Breast epithelium (tissue), 3 donors: Measurements from ENCODE around the gene FOXRED1.

Experiments used
- POLR2A ChIP-seq: fragments of 450-650 bp; IDR thresholded peaks from one replicate; pipeline ENCODE4 v1.6.1; 2016; ENCODE audit warnings: antibody characterized with exemption, mild to moderate bottlenecking, moderate library complexity
- POLR2AphosphoS5 ChIP-seq, 3 donors: sonication (generic); formaldehyde crosslinking; IDR thresholded peaks; one replicate each; pipeline ENCODE4 v1.6.1; 2017; ENCODE audit warnings: antibody characterized with exemption in 3 of 3
- TF ChIP-seq, protein P1 (sequence below), 3 donors: fragments of 450-650 bp; IDR thresholded peaks; one replicate each; pipeline ENCODE4 v1.5.1; 2016 to 2017; ENCODE audit warnings: antibody characterized with exemption in 3 of 3, mild to moderate bottlenecking in 3 of 3, moderate library complexity in 3 of 3

GRCh38 chr11:126307706-126308105 is 38.8 kb downstream of the FOXRED1 start:
- TF ChIP-seq, protein P1, sequence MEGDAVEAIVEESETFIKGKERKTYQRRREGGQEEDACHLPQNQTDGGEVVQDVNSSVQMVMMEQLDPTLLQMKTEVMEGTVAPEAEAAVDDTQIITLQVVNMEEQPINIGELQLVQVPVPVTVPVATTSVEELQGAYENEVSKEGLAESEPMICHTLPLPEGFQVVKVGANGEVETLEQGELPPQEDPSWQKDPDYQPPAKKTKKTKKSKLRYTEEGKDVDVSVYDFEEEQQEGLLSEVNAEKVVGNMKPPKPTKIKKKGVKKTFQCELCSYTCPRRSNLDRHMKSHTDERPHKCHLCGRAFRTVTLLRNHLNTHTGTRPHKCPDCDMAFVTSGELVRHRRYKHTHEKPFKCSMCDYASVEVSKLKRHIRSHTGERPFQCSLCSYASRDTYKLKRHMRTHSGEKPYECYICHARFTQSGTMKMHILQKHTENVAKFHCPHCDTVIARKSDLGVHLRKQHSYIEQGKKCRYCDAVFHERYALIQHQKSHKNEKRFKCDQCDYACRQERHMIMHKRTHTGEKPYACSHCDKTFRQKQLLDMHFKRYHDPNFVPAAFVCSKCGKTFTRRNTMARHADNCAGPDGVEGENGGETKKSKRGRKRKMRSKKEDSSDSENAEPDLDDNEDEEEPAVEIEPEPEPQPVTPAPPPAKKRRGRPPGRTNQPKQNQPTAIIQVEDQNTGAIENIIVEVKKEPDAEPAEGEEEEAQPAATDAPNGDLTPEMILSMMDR (IDR thresholded peaks at IDR 0.05): no peak
- no peak for TF ChIP-seq POLR2A
- TF ChIP-seq POLR2AphosphoS5 (IDR thresholded peaks at IDR 0.05): no peak
